GM21447 (cell line): Measurements from ENCODE around the gene NT5E.
"Not testable (repeated sequence)": the region's sequence is repeated elsewhere in the genome, so short reads cannot be mapped to it uniquely, and the experiment has no call there.

ENCODE experiments used
- ATAC-seq: cut with Tn5 transposase; IDR thresholded peaks from one replicate; pipeline ENCODE4 v1.9.1; 2021; ENCODE audit not compliant: unreplicated experiment

The NT5E gene

DNA sequence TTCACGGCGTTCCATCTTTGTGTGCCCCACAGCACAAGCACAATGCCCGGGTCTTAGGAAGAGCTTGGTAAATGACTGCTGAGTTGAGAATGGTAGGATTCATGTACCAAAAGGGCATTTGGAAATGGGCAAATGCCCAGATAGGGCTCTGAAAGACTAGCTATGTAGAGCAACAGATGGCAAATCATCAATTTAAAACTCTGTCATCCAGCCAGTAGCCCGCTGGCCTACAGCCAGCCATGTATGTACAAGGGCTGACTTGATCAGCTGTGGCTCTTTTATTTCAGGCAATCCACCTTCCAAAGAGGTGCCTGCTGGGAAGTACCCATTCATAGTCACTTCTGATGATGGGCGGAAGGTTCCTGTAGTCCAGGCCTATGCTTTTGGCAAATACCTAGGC lies 35.1 kb downstream of the NT5E start:
- ATAC-seq = no peak

DNA sequence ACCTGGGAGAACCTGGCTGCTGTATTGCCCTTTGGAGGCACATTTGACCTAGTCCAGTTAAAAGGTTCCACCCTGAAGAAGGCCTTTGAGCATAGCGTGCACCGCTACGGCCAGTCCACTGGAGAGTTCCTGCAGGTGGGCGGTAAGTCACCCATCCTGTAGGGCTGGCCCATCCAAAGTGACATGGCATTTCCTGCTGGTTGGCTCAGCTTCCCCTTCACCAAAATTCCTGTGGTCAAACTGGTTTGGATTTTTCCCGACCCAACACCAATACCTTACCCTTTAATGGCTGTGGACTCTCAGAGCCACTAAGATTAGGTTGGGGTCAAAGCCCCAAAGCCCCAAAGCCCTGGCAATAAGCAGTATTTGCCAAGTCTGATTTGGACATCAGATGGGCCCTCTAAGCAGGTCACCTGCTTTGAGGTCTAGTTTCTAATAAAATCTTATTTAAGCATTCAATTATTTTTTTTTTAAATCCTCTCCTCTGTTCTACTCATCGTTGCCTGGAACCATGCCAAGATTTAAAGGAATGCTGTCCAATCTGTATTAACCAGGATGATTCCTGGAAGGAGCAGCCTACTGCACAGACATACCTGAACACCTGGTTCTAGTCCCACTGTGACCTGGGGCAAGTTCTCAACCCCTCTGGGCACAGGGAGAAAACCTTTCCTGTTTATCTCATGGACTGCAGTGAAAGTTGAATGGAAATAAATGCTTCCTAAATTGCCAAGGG lies 40.8 kb downstream of the NT5E start:
- ATAC-seq = no peak

DNA sequence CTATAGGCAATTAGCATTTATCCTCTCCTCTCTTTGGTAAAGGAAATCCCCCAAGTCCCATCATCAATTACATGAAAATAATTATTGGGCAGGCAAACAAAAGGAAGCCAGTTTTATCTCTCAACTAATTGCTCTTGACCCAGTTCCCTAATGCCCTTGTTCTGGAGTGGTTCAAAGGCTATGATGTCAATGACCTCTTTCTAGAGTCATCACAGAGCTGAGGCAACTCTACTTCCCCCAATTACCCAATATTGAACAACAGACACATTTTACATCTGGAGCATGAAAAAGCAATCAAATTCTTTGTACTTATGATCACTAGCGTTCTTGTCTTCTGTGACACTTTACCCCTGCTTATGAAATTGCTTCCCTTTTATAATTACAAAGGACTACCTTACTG lies 43.5 kb downstream of the NT5E start:
- no peak for ATAC-seq

DNA sequence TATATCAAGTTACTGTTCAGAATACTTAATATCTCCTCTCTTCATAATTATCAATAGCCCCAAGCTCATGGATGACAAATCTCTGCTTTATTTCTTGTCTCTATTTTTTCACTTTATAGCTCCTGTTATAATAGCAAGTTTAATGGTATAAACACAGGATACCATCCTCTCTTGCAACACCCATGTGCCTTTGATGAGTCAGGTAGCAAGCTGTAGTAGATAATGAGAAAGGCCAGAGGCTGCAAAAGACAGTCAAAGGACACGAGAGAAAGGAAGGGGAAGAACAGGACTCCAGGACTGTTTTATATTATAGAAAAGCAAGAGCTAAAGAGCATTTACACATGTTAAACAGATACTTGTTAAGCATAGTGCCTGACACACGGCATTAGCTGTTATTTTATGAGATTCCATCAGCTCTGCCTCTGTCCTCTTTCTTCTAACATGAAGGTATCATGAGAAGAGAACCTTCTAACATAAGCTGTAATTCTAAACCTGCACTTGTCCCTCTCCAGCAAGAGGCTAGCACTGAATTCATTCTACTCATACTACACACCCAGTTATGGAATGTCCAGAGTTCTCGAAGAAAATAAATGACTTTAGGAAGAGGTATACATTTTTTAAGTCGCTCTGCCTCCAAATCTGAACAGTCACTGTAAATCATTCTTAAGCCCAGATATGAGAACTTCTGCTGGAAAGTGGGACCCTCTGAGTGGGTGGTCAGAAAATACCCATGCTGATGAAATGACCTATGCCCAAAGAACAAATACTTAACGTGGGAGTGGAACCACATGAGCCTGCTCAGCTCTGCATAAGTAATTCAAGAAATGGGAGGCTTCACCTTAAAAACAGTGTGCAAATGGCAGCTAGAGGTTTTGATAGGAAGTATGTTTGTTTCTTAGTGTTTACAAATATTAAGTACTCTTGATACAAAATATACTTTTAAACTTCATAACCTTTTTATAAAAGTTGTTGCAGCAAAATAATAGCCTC lies 45.0 kb downstream of the NT5E start:
- no peak for ATAC-seq

DNA sequence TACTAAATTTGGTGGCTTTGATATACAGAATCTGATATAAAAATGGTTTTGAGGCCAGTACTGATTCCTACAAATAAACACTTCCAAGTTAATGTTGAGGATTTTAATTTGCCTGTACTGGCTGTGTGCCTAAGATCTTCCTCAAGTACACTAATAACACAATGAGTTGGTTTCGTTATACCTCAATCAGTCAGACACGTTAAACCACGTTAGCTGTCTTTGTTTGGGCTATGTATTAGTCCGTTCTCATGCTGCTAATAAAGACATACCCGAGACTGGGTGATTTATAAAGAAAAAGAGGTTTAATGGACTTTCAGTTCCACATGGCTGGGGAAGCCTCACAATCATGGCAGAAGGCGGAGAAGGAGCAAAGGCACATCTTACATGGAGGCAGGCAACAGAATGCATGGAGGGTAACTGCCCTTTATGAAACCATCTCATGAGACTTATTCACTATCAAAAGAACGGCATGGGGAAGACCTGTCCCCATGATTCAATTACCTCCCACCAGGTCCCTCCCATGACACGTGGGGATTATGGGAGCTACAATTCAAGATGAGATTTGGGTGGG lies 46.2 kb downstream of the NT5E start:
- no peak for ATAC-seq

DNA sequence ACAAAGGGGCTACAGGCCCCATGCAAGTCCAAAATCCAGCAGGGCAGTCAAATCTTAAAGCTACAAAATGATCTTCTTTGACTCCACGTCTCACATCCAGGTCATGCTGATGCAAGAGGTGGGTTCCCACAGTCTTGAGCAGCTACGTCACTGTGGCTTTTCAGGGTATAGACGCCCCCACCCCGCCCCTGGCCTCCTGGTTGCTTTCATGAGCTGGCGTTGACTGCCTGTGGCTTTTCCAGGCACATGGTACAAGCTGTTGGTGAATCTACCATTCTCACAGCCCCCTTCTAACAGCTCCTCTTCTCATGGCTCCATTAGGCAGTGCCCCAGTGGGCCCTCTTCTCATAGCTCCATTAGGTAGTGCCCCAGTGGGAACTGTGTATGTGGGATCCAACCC lies 47.0 kb downstream of the NT5E start:
- ATAC-seq = no peak

DNA sequence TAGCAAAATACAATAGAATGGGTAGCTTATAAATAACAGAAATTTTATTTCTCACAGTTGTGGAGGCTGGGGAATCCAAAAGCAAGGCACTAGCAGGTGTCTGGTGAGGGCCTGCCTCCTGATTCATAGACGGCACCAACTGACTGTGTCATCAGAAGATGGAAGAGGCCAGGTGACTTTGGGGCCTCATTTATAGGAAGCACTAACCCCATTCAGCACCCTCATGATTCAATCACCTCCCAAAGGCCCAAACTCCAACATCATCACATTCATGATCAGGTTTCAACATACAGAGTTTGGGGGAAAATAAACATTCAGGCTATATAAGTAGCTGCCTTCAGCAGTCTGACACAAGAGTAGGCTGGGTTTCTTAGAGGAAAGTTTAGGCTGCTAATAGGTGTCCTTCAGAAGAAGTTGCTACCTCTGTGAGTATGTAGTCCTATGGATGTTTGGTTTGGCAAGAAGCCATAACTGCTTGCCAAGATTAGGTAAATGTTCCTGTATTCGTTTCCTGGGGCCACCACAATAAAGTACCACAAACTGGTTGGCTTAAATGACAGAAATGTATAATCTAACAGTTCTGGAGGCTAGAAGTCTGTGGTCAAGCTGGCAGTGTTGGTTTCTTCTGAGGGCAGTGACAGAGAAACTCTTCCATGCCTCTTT lies 48.8 kb downstream of the NT5E start:
- ATAC-seq = no peak

DNA sequence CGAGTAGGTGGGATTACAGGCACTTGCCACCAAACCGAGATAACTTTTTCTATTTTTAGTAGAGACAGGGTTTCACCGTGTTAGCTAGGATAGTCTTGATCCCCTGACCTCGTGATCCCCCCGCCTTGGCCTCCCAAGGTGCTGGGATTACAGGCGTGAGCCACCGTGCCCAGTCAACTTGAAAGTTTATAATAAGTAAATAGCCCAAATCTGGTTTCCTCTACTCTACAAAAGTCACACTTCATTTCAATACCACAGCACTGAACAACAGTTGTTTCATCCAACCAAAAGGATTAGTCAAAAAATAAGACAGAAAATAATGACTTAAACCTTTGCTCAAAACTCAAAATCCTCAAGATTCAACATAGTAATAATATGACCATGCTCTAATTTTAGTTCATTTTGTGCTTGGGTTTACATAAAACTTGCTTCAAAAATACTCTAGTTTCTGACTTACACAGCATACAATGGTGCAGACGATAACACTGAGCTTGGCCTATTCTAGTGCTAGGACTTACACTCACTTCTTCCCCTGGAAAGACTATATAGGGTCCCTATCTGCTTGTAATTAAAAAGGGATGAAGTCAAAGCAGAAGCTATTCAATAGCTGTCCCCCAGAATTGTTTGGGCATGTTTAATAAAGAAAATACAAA lies 56.7 kb downstream of the NT5E start:
- ATAC-seq = no peak

DNA sequence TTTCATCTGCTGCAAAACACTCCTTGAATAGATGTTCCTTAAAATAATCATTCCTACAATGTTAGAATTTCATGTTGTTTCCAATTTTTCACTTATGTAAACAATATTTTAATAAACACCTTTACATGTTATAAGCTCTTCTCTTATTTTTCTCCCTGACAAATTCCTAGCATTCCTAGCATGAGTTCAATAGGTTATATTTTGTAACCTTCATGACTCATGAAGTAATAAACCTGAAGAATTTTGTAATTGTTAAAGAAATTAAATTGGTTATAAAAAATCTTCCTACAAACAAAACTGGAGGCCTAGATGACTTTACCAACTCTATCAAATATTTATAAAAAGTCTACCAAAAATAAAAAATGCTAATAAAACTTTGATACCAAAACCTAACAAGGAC lies 66.3 kb downstream of the NT5E start:
- no peak for ATAC-seq

DNA sequence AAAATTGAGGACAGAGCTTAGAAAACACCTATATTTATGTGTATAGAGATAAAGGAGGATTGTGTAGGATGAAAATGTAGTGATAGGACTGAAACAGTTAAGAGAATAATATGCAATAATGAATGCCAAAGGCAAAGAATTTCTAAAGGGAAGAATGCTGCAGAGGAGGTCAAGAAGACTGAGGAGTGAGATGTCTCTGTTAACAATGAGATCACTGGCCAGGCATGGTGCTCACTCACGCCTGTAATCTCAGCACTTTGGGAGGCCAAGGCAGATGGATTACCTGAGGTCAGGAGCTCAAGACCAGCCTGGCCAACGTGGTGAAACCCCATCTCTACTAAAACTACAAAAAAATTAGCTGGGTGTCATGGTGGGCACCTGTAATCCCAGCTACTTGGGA lies 74.4 kb downstream of the NT5E start:
- not testable (repeated sequence) for ATAC-seq

DNA sequence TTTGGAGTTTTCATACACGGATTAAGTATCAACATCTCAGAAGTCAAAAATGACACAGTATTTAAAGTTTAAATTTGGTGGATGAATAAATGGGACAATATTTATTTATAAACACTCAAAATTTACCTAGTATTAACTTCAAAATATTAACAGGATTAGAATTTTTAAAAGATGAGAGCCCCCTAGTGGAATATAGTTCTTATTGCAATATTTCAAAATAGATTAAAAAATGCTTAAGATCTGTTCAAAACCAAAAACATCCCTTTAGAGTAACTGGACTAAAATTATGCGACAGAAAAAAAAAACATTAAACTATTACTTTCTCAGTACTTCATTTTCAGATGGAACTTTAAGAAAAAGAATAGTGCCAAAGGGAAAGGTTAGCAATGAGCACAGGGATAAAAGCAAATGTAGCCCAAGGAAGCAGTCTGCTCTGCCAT lies 87.2 kb downstream of the NT5E start:
- no peak for ATAC-seq

DNA sequence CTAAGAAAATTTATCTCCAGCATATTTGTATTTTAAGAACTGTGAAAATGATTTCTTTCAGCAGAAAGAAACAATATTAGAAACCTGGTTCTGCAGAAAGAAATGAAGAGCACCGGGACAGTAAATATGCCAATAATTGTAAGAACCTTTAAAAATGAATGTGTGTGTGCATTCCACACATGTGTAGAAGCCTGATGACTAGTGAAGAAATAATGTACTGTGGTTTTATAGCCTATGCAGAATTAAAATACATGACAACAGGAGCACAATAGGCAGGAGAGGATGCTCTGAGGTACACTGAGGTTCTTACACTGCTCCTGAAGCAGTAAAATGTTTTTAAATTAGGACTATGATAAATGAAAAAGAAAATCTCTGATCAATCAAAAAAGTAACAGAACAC lies 94.9 kb downstream of the NT5E start:
- ATAC-seq = no peak
